HepG2 (cell line): ENCODE measurements around the gene RPRML. TPM values are rescaled to one million over a fixed set of nuclear protein-coding genes. Genes with fewer than 3 reads are reported as not detected.
A peak's percentile ranks its signal among the peaks of the same experiment; 100 is the strongest.

Experiments used
- CBFB ChIP-seq: sonication (generic); formaldehyde crosslinking; IDR thresholded peaks from 2 replicates; pipeline ENCODE4 v1.4.0; 2020; ENCODE audit warnings: missing genetic modification reagents
- CHCHD3 ChIP-seq: sonication (generic); formaldehyde crosslinking; IDR thresholded peaks from 2 replicates; pipeline ENCODE4 v1.8.0; 2022; ENCODE audit warnings: mild to moderate bottlenecking, missing genetic modification reagents, moderate library complexity
- DRAP1 ChIP-seq: IDR thresholded peaks from 2 replicates; pipeline ENCODE4 v1.6.1; 2016; ENCODE audit warnings: missing genetic modification reagents, missing compliant biosample characterization
- FOXM1 ChIP-seq: sonication (generic); formaldehyde crosslinking; IDR thresholded peaks from 2 replicates; pipeline ENCODE4 v1.5.0; 2020; ENCODE audit warnings: missing genetic modification reagents
- HMGA1 ChIP-seq: sonication (generic); formaldehyde crosslinking; conservative IDR thresholded peaks from 2 replicates; pipeline ENCODE4 v1.4.0; 2020; ENCODE audit warnings: missing genetic modification reagents
- IRF1 ChIP-seq: sonication (generic); formaldehyde crosslinking; IDR thresholded peaks from 2 replicates; pipeline ENCODE4 v1.4.0; 2020; ENCODE audit warnings: low read depth, mild to moderate bottlenecking, missing genetic modification reagents
- NR1H2 ChIP-seq: sonication (generic); formaldehyde crosslinking; IDR thresholded peaks from 2 replicates; pipeline ENCODE4 v1.8.1; 2022; ENCODE audit warnings: low read depth, missing genetic modification reagents, borderline replicate concordance
- POLR2AphosphoS2 ChIP-seq: IDR thresholded peaks from 2 replicates; pipeline ENCODE4 v1.6.1; 2011; ENCODE audit warnings: low read depth, low read length, improper control_type of control experiment
- RNF219 ChIP-seq: sonication (generic); formaldehyde crosslinking; IDR thresholded peaks from 2 replicates; pipeline ENCODE4 v1.5.0; 2020; ENCODE audit warnings: mild to moderate bottlenecking, missing genetic modification reagents
- TAF1 ChIP-seq: sonication (generic); formaldehyde crosslinking; IDR thresholded peaks from 2 replicates; pipeline ENCODE4 v1.4.0; 2020; ENCODE audit warnings: missing genetic modification reagents
- TEAD2 ChIP-seq: sonication (generic); formaldehyde crosslinking; IDR thresholded peaks from 2 replicates; pipeline ENCODE4 v1.9.0; 2021; ENCODE audit warnings: missing genetic modification reagents
- TRIM22 ChIP-seq: fragments of 450-650 bp; IDR thresholded peaks from 2 replicates; pipeline ENCODE4 v1.6.1; 2017
- USF2 ChIP-seq, 2 experiments: sonication (generic) in 1 of 2; formaldehyde crosslinking in 1 of 2; IDR thresholded peaks; 2 replicates each; pipeline versions ENCODE4 v1.5.1 to v1.6.1; 2011 to 2020; ENCODE audit warnings: borderline replicate concordance in 1 of 2, low read depth in 1 of 2, low read length in 1 of 2, mild to moderate bottlenecking in 1 of 2, missing genetic modification reagents in 1 of 2, moderate library complexity in 1 of 2
- ZNF264 ChIP-seq: sonication (generic); formaldehyde crosslinking; IDR thresholded peaks from 2 replicates; pipeline ENCODE4 v1.4.0; 2020; ENCODE audit warnings: missing genetic modification reagents
- ZNF280B ChIP-seq: sonication (generic); formaldehyde crosslinking; IDR thresholded peaks from 2 replicates; pipeline ENCODE4 v1.5.0; 2020; ENCODE audit warnings: missing genetic modification reagents, mild to moderate bottlenecking, borderline replicate concordance
- ZNF570 ChIP-seq: sonication (generic); formaldehyde crosslinking; IDR thresholded peaks from 2 replicates; pipeline ENCODE4 v1.4.0; 2020; ENCODE audit warnings: mild to moderate bottlenecking, missing genetic modification reagents, borderline replicate concordance
- ZNF589 ChIP-seq: sonication (generic); formaldehyde crosslinking; conservative IDR thresholded peaks from 2 replicates; pipeline ENCODE4 v1.8.0; 2022; ENCODE audit warnings: mild to moderate bottlenecking, moderate library complexity, missing genetic modification reagents
- ZNF7 ChIP-seq: IDR thresholded peaks from 2 replicates; pipeline ENCODE4 v1.6.1; 2016; ENCODE audit warnings: missing biosample characterization, missing genetic modification reagents
- ZNF784 ChIP-seq: sonication (generic); formaldehyde crosslinking; IDR thresholded peaks from 2 replicates; pipeline ENCODE4 v1.5.1; 2020; ENCODE audit warnings: missing genetic modification reagents, mild to moderate bottlenecking, borderline replicate concordance
- polyA plus RNA-seq, 8 experiments: library from polyadenylated mRNA; depleted of rRNA in 3 of 8; stranded (reverse) in 7 of 8; unstranded in 1 of 8; fragments of >200 nt; fragmentation: Illumina TruSeq in 4 of 8; extraction: Trizol in 4 of 8; gene quantifications; 2 replicates each; pipeline versions ENCODE4 v1.2.1 to v1.2.3, GENCODE V29; 2011 to 2016; ENCODE audit warnings: low read depth in 4 of 8, missing spikeins in 1 of 8, mixed read lengths in 1 of 8; ENCODE audit not compliant: insufficient read depth in 1 of 8
- total RNA-seq, 5 experiments: library from RNA; depleted of rRNA; stranded (reverse); fragments of >200 nt; fragmentation: Illumina TruSeq; extraction: Trizol; gene quantifications; 2 replicates each; pipeline ENCODE4 v1.2.3, GENCODE V29; 2016; ENCODE audit warnings: low read depth in 1 of 5

The RPRML gene
- total and polyA plus RNA-seq, 2 of the 13 experiments (the other 11 are each of a cell fraction or from before 2014, with no cell fraction given): not detected

- no peak for TF ChIP-seq TRIM22
- no peak for TF ChIP-seq POLR2AphosphoS2
- TF ChIP-seq NR1H2: no peak
- no peak for TF ChIP-seq IRF1
- TF ChIP-seq ZNF7 (CRISPR knock-in tag): no peak
- no peak for TF ChIP-seq ZNF570 (CRISPR knock-in tag)
- no peak; the same call in 1 of the 2 replicates for TF ChIP-seq ZNF264
- TF ChIP-seq DRAP1 (CRISPR knock-in tag): peak; percentile 49; the same call in 1 of the 2 replicates
- no peak for TF ChIP-seq TAF1
- no peak for TF ChIP-seq FOXM1 (CRISPR knock-in tag)
- TF ChIP-seq ZNF589 (CRISPR knock-in tag): no peak
- TF ChIP-seq RNF219: no peak
- no peak for TF ChIP-seq ZNF784 (CRISPR knock-in tag)
- peak; percentile 53; the same call in 1 of the 2 replicates for TF ChIP-seq USF2 (IDR thresholded peaks at IDR 0.05; ENCODE audit: low read depth, low read length)
- TF ChIP-seq USF2 (CRISPR knock-in tag; IDR thresholded peaks at IDR 0.05; ENCODE audit: borderline replicate concordance): peak; percentile 73; the same call in 1 of the 2 replicates
- peak; percentile 45; the same call in 1 of the 2 replicates for TF ChIP-seq CBFB (CRISPR knock-in tag)
- no peak for TF ChIP-seq CHCHD3 (CRISPR knock-in tag)
- no peak for TF ChIP-seq HMGA1 (CRISPR knock-in tag)
- peak; percentile 73; the same call in 1 of the 2 replicates for TF ChIP-seq TEAD2 (CRISPR knock-in tag)
- peak; percentile 40; the same call in 1 of the 2 replicates for TF ChIP-seq ZNF280B (CRISPR knock-in tag)
Observed at GRCh38 chr17:46940692-46941404, 38.2 kb downstream of the RPRML start (continued).
